SK-N-SH (cell line): Measurements from ENCODE around the gene MAP4K4. TPM values are rescaled to one million over a fixed set of nuclear protein-coding genes. Genes with fewer than 3 reads are reported as not detected.

Experiments used
- CTCF ChIA-PET: fragments of 300-600, 350-600 bp; formaldehyde crosslinking; extraction: SDS; loops from one replicate; lab custom pipeline; 2021; lab: Yijun Ruan, JAX
- POLR2A ChIA-PET: fragments of 350-600 bp; sonication (Branson Sonifier 250); formaldehyde crosslinking; extraction: SDS; loops from one replicate; lab custom pipeline; 2020; ENCODE audit warnings: antibody characterized with exemption, inconsistent platforms; lab: Yijun Ruan, JAX
- DNase-seq: peaks from one replicate; pipeline ENCODE4 v3.0.0; 2012
- H2AFZ ChIP-seq: fragments of 200-600 bp; sonication (generic); 2 replicates; pipeline ENCODE4 v1.8.1; 2016; ENCODE audit warnings: antibody characterized with exemption, mild to moderate bottlenecking, low read depth
- H3F3A ChIP-seq: fragments of 200-600 bp; sonication (generic); replicated peaks from 2 replicates; pipeline ENCODE3; 2016; ENCODE audit warnings: antibody characterized with exemption, mild to moderate bottlenecking; ENCODE audit not compliant: insufficient read depth
- H3K27ac ChIP-seq, 2 experiments: fragments of 200-500 bp in 1 of 2; fragments of 200-600 bp in 1 of 2; sonication (Bioruptor generic) in 1 of 2; sonication (generic), shearing (Covaris generic) in 1 of 2; 2 replicates each; pipeline versions ENCODE4 v1.5.1 to v1.6.1; 2014 to 2016; ENCODE audit warnings: low read depth in 2 of 2, inconsistent platforms in 1 of 2, low read length in 1 of 2, mild to moderate bottlenecking in 1 of 2, mixed read lengths in 1 of 2
- H3K27me3 ChIP-seq: fragments of 200-600 bp; sonication (generic), shearing (Covaris generic); 2 replicates; pipeline ENCODE4 v1.6.1; 2016; ENCODE audit warnings: mixed run types; ENCODE audit not compliant: insufficient read depth
- H3K36me3 ChIP-seq, 2 experiments: fragments of 200-500 bp in 1 of 2; fragments of 200-600 bp in 1 of 2; sonication (Bioruptor generic) in 1 of 2; sonication (generic) in 1 of 2; replicated peaks in 1 of 2; 2 replicates each; pipeline versions ENCODE3 to v1.5.1; 2014 to 2016; ENCODE audit warnings: low read length in 1 of 2, mild to moderate bottlenecking in 1 of 2; ENCODE audit not compliant: insufficient read depth in 2 of 2, control insufficient read depth in 1 of 2
- H3K4me1 ChIP-seq, 2 experiments: fragments of 200-500 bp in 1 of 2; fragments of 200-600 bp in 1 of 2; sonication (Bioruptor generic) in 1 of 2; sonication (generic), shearing (Covaris generic) in 1 of 2; 2 replicates each; pipeline versions ENCODE4 v1.5.1 to v1.6.1; 2014 to 2016; ENCODE audit warnings: low read depth in 1 of 2, low read length in 1 of 2, mixed run types in 1 of 2; ENCODE audit not compliant: insufficient read depth in 2 of 2, control insufficient read depth in 1 of 2
- H3K4me2 ChIP-seq: fragments of 200-600 bp; sonication (generic), shearing (Covaris generic); 2 replicates; pipeline ENCODE4 v1.6.1; 2017; ENCODE audit warnings: mixed run types
- H3K4me3 ChIP-seq, 2 experiments: fragments of 200-500 bp in 1 of 2; fragments of 200-600 bp in 1 of 2; sonication (Bioruptor generic) in 1 of 2; sonication (generic), shearing (Covaris generic) in 1 of 2; 2 replicates each; pipeline versions ENCODE4 v1.5.1 to v1.8.1; 2014 to 2016; ENCODE audit warnings: low read depth in 2 of 2, inconsistent platforms in 1 of 2, low read length in 1 of 2, mild to moderate bottlenecking in 1 of 2, mixed read lengths in 1 of 2, moderate library complexity in 1 of 2
- H3K79me2 ChIP-seq: fragments of 200-600 bp; sonication (generic); 2 replicates; pipeline ENCODE4 v1.8.1; 2017; ENCODE audit warnings: mild to moderate bottlenecking; ENCODE audit not compliant: insufficient read depth
- H3K9ac ChIP-seq: fragments of 200-600 bp; sonication (generic); 2 replicates; pipeline ENCODE4 v1.6.1; 2017; ENCODE audit warnings: mixed run types
- H3K9me2 ChIP-seq: fragments of 200-600 bp; sonication (generic); 2 replicates; pipeline ENCODE4 v1.6.1; 2017; ENCODE audit warnings: mixed run types
- H3K9me3 ChIP-seq: fragments of 200-600 bp; sonication (generic); 2 replicates; pipeline ENCODE4 v1.6.1; 2017; ENCODE audit warnings: mixed run types, mild to moderate bottlenecking, moderate library complexity
- H4K20me1 ChIP-seq: fragments of 200-600 bp; sonication (generic); 2 replicates; pipeline ENCODE4 v1.6.1; 2017; ENCODE audit warnings: mild to moderate bottlenecking, mixed run types; ENCODE audit not compliant: insufficient read depth
- CTCF ChIP-seq: fragments of 200-600 bp; sonication (generic); IDR thresholded peaks from 2 replicates; pipeline ENCODE4 v1.6.1; 2017; ENCODE audit warnings: antibody characterized with exemption, mild to moderate bottlenecking, moderate library complexity
- EP300 ChIP-seq, 2 experiments: IDR thresholded peaks; 2 replicates each; pipeline versions ENCODE4 v1.4.0 to v1.6.1; 2012; ENCODE audit warnings: borderline replicate concordance in 1 of 2, low read depth in 1 of 2, low read length in 1 of 2
- FOXM1 ChIP-seq: IDR thresholded peaks from 2 replicates; pipeline ENCODE4 v1.4.0; 2012; ENCODE audit warnings: low read depth, mild to moderate bottlenecking
- GABPA ChIP-seq: IDR thresholded peaks from 2 replicates; pipeline ENCODE4 v1.4.0; 2012; ENCODE audit warnings: low read depth, mild to moderate bottlenecking
- GATA2 ChIP-seq: sonication (generic); formaldehyde crosslinking; IDR thresholded peaks from 2 replicates; pipeline ENCODE4 v1.5.0; 2020; ENCODE audit warnings: mild to moderate bottlenecking, missing genetic modification reagents
- IRF3 ChIP-seq: fragments of 150-350 bp; IDR thresholded peaks from 2 replicates; pipeline ENCODE4 v1.6.1; 2016; ENCODE audit warnings: mild to moderate bottlenecking, low read depth, low read length
- JUND ChIP-seq: IDR thresholded peaks from 2 replicates; pipeline ENCODE4 v1.4.0; 2012
- MXI1 ChIP-seq: IDR thresholded peaks from 2 replicates; pipeline ENCODE4 v1.6.1; 2012; ENCODE audit warnings: mild to moderate bottlenecking, low read depth, low read length, improper control_type of control experiment
- NFIC ChIP-seq: IDR thresholded peaks from 2 replicates; pipeline ENCODE4 v1.4.0; 2012; ENCODE audit warnings: borderline replicate concordance
- NRF1 ChIP-seq: IDR thresholded peaks from 2 replicates; pipeline ENCODE4 v1.6.1; 2012; ENCODE audit warnings: low read depth, mild to moderate bottlenecking, low read length
- PBX3 ChIP-seq: IDR thresholded peaks from 2 replicates; pipeline ENCODE4; 2012
- POLR2AphosphoS5 ChIP-seq: IDR thresholded peaks from 2 replicates; pipeline ENCODE4 v1.6.1; 2012; ENCODE audit warnings: low read depth, low read length
- RFX5 ChIP-seq: IDR thresholded peaks from 2 replicates; pipeline ENCODE4 v1.6.1; 2012; ENCODE audit warnings: mild to moderate bottlenecking, improper control_type of control experiment, low read length
- RXRA ChIP-seq: IDR thresholded peaks from 2 replicates; pipeline ENCODE4 v1.4.0; 2012; ENCODE audit warnings: low read depth, mild to moderate bottlenecking, borderline replicate concordance
- SMC3 ChIP-seq: IDR thresholded peaks from 2 replicates; pipeline ENCODE4 v1.6.1; 2012; ENCODE audit warnings: low read depth, low read length, improper control_type of control experiment
- TCF12 ChIP-seq: IDR thresholded peaks from 2 replicates; pipeline ENCODE4 v1.4.0; 2012
- TEAD4 ChIP-seq: IDR thresholded peaks from 2 replicates; pipeline ENCODE4 v1.4.0; 2012; ENCODE audit warnings: mild to moderate bottlenecking, borderline replicate concordance; ENCODE audit not compliant: insufficient read depth
- YY1 ChIP-seq: IDR thresholded peaks from 2 replicates; pipeline ENCODE4 v1.4.0; 2012; ENCODE audit warnings: low read depth, mild to moderate bottlenecking
- WGBS: methylation state at CpG from one replicate; pipeline ENCODE4 v1.1.6; 2017; ENCODE audit warnings: low lambda C conversion rate; 5-methylcytosine and 5-hydroxymethylcytosine counted together
- polyA plus RNA-seq, 3 experiments: library from polyadenylated mRNA; depleted of rRNA; stranded (reverse); fragments of >200 nt; gene quantifications; 2 replicates each; pipeline ENCODE4 v1.2.3, GENCODE V29; 2012

Gene MAP4K4
- polyA plus RNA-seq, 1 of the 3 experiments (the other 2 are of a cell fraction), result 72.9 TPM

- ChIA-PET POLR2A (no interaction called here), CTCF (no interaction called here)
- TF ChIP-seq RXRA (no peak), CTCF (no peak), PBX3 (no peak), NFIC (no peak), MXI1 (no peak), JUND (no peak), TEAD4 (no peak), RFX5 (no peak), SMC3 (no peak), TCF12 (no peak), EP300 (IDR thresholded peaks at IDR 0.05; ENCODE audit: borderline replicate concordance in 1 of 2, low read depth in 1 of 2, low read length in 1 of 2) (no peak), IRF3 (no peak), NRF1 (no peak), YY1 (no peak), GABPA (no peak), POLR2AphosphoS5 (no peak), GATA2 (CRISPR knock-in tag) (no peak), FOXM1 (no peak)
Measured at GRCh38 chr2:101904916-101905315, 207.4 kb downstream of the MAP4K4 start.

More at GRCh38 chr2:101904916-101905315, 207.4 kb downstream of the MAP4K4 start:
- Histone ChIP-seq H3K4me1 (no peaks in the 10 kb centered on the region), H3K9me3 (peaks cover 3% of the 10 kb centered on the region; the same call in 1 of the 2 replicates), H4K20me1 (no peaks in the 10 kb centered on the region), H3K4me3 (no peak overlapping the region), H3K4me2 (no peak overlapping the region), H3K27me3 (no peaks in the 10 kb centered on the region), H3K79me2 (no peaks in the 10 kb centered on the region), H3K36me3 (no peaks in the 10 kb centered on the region), H3K27ac (no peak overlapping the region), H2AFZ (no peak overlapping the region), H3K9me2 (no peaks in the 10 kb centered on the region), H3F3A (peaks cover 6% of the 10 kb centered on the region), H3K9ac (no peak overlapping the region)
- no peak for DNase-seq
- WGBS, result 100% methylated on average over 1 of the region's 1 CpG
